HG02840 (cell line): Measurements from ENCODE around the gene DNM3.

ENCODE experiments used
- ATAC-seq: cut with Tn5 transposase; IDR thresholded peaks from one replicate; pipeline ENCODE4 v1.9.1; 2021; ENCODE audit warnings: mild to moderate bottlenecking, moderate library complexity, moderate number of reproducible peaks; ENCODE audit not compliant: unreplicated experiment, low FRiP score

DNM3 gene

GRCh38 chr1:172132836-172133235 lies 291.5 kb downstream of the DNM3 start:
- no peak for ATAC-seq

GRCh38 chr1:172134087-172134731 lies 292.9 kb downstream of the DNM3 start:
- no peak for ATAC-seq

GRCh38 chr1:172135076-172135672 lies 293.9 kb downstream of the DNM3 start:
- no peak for ATAC-seq

GRCh38 chr1:172135978-172136610 lies 294.8 kb downstream of the DNM3 start:
- no peak for ATAC-seq

- ATAC-seq = no peak
Observed at GRCh38 chr1:172136925-172137324, 295.6 kb downstream of the DNM3 start.

- no peak for ATAC-seq
Observed at GRCh38 chr1:172137703-172138454, 296.6 kb downstream of the DNM3 start.

GRCh38 chr1:172138634-172139033 lies 297.3 kb downstream of the DNM3 start:
- no peak for ATAC-seq

- ATAC-seq = no peak
Observed at GRCh38 chr1:172139196-172139595, 297.9 kb downstream of the DNM3 start.

GRCh38 chr1:172140072-172140471 lies 298.8 kb downstream of the DNM3 start:
- no peak for ATAC-seq

- no peak for ATAC-seq
Observed at GRCh38 chr1:172140591-172140990, 299.3 kb downstream of the DNM3 start.

GRCh38 chr1:172141341-172141881 lies 300.1 kb downstream of the DNM3 start:
- no peak for ATAC-seq

GRCh38 chr1:172142324-172142723 lies 301.0 kb downstream of the DNM3 start:
- ATAC-seq = no peak

GRCh38 chr1:172143384-172144055 lies 302.2 kb downstream of the DNM3 start:
- no peak for ATAC-seq

GRCh38 chr1:172144445-172145061 lies 303.3 kb downstream of the DNM3 start:
- no peak for ATAC-seq

- no peak for ATAC-seq
Observed at GRCh38 chr1:172145231-172145651, 303.9 kb downstream of the DNM3 start.

- ATAC-seq = no peak
Observed at GRCh38 chr1:172145656-172146055, 304.4 kb downstream of the DNM3 start.

GRCh38 chr1:172146141-172146850 lies 305.0 kb downstream of the DNM3 start:
- no peak for ATAC-seq

- no peak for ATAC-seq
Observed at GRCh38 chr1:172147541-172147940, 306.2 kb downstream of the DNM3 start.

GRCh38 chr1:172148213-172148612 lies 306.9 kb downstream of the DNM3 start:
- ATAC-seq = no peak
